ENCODE data around the gene SCLY.

SCLY gene

DNA sequence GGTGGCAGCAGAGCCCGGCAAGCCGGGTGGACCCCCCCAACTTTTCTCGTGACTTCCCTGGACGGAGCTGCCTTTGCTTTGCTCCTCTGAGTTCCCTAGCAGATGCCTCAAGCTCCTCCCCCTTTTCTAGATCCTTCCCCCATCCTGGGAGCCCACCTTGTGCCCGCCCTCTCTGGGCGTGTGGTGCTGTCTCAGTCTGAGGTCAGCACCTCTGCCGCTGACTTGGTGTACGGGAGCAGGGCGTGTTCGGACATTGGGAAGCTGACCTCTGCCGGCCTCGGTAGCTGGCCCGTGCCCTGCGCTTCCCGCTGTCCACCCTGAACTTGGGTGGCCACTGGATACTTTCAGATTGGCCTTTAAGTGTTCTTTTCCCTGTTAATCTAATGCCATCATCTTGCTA lies 19.7 kb downstream of the SCLY start:
- TF ChIP-seq NFIC (IDR thresholded peaks at IDR 0.05) (no peak), EGR1 (IDR thresholded peaks at IDR 0.05) (no peak), TAF1 (IDR thresholded peaks at IDR 0.05; ENCODE audit: low read depth) (no peak), RAD21 (IDR thresholded peaks at IDR 0.05; ENCODE audit: low read depth) (no peak), ZBTB7A (IDR thresholded peaks at IDR 0.05; ENCODE audit: low read depth) (no peak), TCF12 (IDR thresholded peaks at IDR 0.05; ENCODE audit: low read depth) (no peak), USF1 (IDR thresholded peaks at IDR 0.05) (no peak), REST (IDR thresholded peaks at IDR 0.05; ENCODE audit: low read depth) (no peak), TEAD4 (IDR thresholded peaks at IDR 0.05) (no peak), CREB1 (IDR thresholded peaks at IDR 0.05; ENCODE audit: low read depth) (no peak), FOXM1 (IDR thresholded peaks at IDR 0.05; ENCODE audit: borderline replicate concordance, low read depth) (no peak), YY1 (IDR thresholded peaks at IDR 0.05; ENCODE audit: low read depth) (no peak), CEBPB (IDR thresholded peaks at IDR 0.05) (no peak), EP300 (IDR thresholded peaks at IDR 0.05; ENCODE audit: borderline replicate concordance) (no peak)
- TF ChIP-seq, protein P1, sequence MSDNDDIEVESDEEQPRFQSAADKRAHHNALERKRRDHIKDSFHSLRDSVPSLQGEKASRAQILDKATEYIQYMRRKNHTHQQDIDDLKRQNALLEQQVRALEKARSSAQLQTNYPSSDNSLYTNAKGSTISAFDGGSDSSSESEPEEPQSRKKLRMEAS (IDR thresholded peaks at IDR 0.05) = no peak

GRCh38 chr2:238081150-238081549 lies 20.3 kb downstream of the SCLY start:
- TF ChIP-seq EP300 (IDR thresholded peaks at IDR 0.05; ENCODE audit: borderline replicate concordance) = no peak
- TF ChIP-seq CREB1 (IDR thresholded peaks at IDR 0.05; ENCODE audit: low read depth) = no peak
- TF ChIP-seq, protein P1 (IDR thresholded peaks at IDR 0.05) = no peak
- no peak for TF ChIP-seq RAD21 (IDR thresholded peaks at IDR 0.05; ENCODE audit: low read depth)
- TF ChIP-seq NFIC (IDR thresholded peaks at IDR 0.05) = peak; percentile 43; the same call in 1 of the 2 replicates

- TF ChIP-seq TEAD4 (IDR thresholded peaks at IDR 0.05) (no peak), CREB1 (IDR thresholded peaks at IDR 0.05; ENCODE audit: low read depth) (no peak), EGR1 (IDR thresholded peaks at IDR 0.05) (no peak), YY1 (IDR thresholded peaks at IDR 0.05; ENCODE audit: low read depth) (no peak), TAF1 (IDR thresholded peaks at IDR 0.05; ENCODE audit: low read depth) (no peak)
- TF ChIP-seq, protein P1 (IDR thresholded peaks at IDR 0.05) = no peak
Measured at GRCh38 chr2:238081561-238081960, 20.8 kb downstream of the SCLY start.

DNA sequence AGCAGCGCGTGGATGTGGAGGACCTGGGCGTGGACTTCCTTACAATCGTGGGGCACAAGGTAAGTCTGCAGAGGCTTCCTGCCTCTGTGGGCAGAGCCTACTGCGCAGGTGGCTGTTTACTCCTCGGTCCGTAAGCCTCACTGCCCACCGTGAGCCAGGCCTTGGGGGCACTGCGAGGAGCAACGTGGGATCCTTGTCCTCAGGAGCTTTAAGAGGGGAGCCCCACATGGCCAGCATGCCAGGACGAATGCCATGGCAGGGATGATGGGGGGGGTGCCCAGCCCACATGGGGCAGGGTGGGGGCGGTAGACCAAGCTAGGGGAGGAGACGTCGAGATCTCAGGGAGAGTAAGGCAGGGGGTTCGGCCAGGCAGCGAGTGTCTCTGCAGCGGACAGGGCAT lies 21.4 kb downstream of the SCLY start:
- TF ChIP-seq USF1 (IDR thresholded peaks at IDR 0.05) (no peak), EP300 (IDR thresholded peaks at IDR 0.05; ENCODE audit: borderline replicate concordance) (no peak), NFIC (IDR thresholded peaks at IDR 0.05) (no peak), FOXM1 (IDR thresholded peaks at IDR 0.05; ENCODE audit: borderline replicate concordance, low read depth) (no peak), RAD21 (IDR thresholded peaks at IDR 0.05; ENCODE audit: low read depth) (no peak), CREB1 (IDR thresholded peaks at IDR 0.05; ENCODE audit: low read depth) (no peak), TAF1 (IDR thresholded peaks at IDR 0.05; ENCODE audit: low read depth) (no peak)
- TF ChIP-seq, protein P1 (IDR thresholded peaks at IDR 0.05) = no peak

DNA sequence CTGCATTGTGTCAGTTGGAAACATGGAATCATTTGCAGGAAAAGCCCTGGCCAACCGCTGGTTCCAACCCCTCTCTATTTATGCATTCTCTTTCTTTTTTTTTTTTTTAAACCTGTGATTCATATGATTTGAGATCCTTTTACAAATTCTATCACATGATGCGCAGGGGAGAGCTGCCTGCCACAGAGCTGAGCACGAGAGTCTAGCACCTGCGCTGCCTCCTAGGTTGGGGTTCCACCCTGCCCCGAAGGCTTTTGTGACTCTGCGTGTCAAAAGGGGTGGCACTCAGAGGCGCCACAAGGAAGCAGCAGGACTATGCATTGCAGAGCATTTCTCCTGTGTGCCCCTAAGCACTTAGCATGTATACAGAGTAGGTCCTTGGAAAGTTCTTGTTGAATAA lies 22.0 kb downstream of the SCLY start:
- TF ChIP-seq TAF1 (IDR thresholded peaks at IDR 0.05; ENCODE audit: low read depth) (no peak), CREB1 (IDR thresholded peaks at IDR 0.05; ENCODE audit: low read depth) (no peak), TCF12 (IDR thresholded peaks at IDR 0.05; ENCODE audit: low read depth) (no peak), REST (IDR thresholded peaks at IDR 0.05; ENCODE audit: low read depth) (no peak), RAD21 (IDR thresholded peaks at IDR 0.05; ENCODE audit: low read depth) (no peak)

GRCh38 chr2:238083919-238084318 lies 23.1 kb downstream of the SCLY start:
- TF ChIP-seq EGR1 (IDR thresholded peaks at IDR 0.05) = no peak
- TF ChIP-seq, protein P1 (IDR thresholded peaks at IDR 0.05) = no peak
- no peak for TF ChIP-seq ZBTB7A (IDR thresholded peaks at IDR 0.05; ENCODE audit: low read depth)
- no peak for TF ChIP-seq YY1 (IDR thresholded peaks at IDR 0.05; ENCODE audit: low read depth)
- no peak for TF ChIP-seq CEBPB (IDR thresholded peaks at IDR 0.05)
- no peak for TF ChIP-seq RAD21 (IDR thresholded peaks at IDR 0.05; ENCODE audit: low read depth)
- TF ChIP-seq TEAD4 (IDR thresholded peaks at IDR 0.05) = no peak
- no peak for TF ChIP-seq TAF1 (IDR thresholded peaks at IDR 0.05; ENCODE audit: low read depth)
- TF ChIP-seq REST (IDR thresholded peaks at IDR 0.05; ENCODE audit: low read depth) = no peak
- TF ChIP-seq NFIC (IDR thresholded peaks at IDR 0.05) = no peak
- TF ChIP-seq EP300 (IDR thresholded peaks at IDR 0.05; ENCODE audit: borderline replicate concordance) = no peak
- no peak for TF ChIP-seq CREB1 (IDR thresholded peaks at IDR 0.05; ENCODE audit: low read depth)
- TF ChIP-seq FOXM1 (IDR thresholded peaks at IDR 0.05; ENCODE audit: borderline replicate concordance, low read depth) = no peak
- TF ChIP-seq TCF12 (IDR thresholded peaks at IDR 0.05; ENCODE audit: low read depth) = no peak
- TF ChIP-seq USF1 (IDR thresholded peaks at IDR 0.05) = no peak
